HG03064 (cell line): ENCODE measurements around the gene FAM83C.

Experiments used
- ATAC-seq: cut with Tn5 transposase; IDR thresholded peaks from one replicate; pipeline ENCODE4 v1.9.1; 2021; ENCODE audit warnings: low read depth; ENCODE audit not compliant: unreplicated experiment

The FAM83C gene

GRCh38 chr20:35240811-35241293 is 51.4 kb downstream of the FAM83C start:
- ATAC-seq: no peak

DNA sequence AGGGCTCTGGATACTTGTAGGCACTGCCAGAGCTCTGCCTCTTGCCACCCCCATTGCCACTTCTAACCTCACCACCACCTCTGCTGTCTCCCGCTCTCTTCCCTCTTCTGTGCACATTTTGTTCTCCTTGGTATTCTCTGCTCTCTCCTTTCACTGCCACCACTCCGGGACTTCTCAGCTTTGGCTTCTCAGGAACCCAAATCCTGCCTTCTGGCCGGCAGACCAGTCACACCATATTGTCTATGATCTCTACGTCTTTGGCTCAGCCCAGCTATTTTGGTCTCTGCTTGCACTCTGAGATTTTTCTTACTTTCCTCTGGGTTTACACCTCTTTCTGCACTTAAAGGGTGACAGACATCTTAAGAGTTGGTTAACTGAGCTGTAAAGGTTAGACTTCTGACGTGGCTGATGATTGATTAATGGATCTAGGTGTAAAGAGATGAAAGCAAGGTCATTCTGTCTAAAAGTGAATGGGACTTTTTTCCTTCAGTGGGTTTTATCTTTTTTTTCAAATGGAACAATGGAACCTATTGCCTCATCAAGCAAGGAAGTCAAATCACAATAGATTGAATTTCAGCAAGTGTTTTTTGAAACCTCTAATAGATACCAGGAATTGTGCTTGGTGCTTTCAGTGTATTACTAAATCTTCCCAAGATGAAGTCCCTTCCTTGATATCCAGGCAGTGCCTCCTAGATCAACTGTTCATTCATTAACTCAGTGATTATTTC is 52.0 kb downstream of the FAM83C start:
- ATAC-seq: no peak

GRCh38 chr20:35238735-35239134 is 53.5 kb downstream of the FAM83C start:
- ATAC-seq: no peak

DNA sequence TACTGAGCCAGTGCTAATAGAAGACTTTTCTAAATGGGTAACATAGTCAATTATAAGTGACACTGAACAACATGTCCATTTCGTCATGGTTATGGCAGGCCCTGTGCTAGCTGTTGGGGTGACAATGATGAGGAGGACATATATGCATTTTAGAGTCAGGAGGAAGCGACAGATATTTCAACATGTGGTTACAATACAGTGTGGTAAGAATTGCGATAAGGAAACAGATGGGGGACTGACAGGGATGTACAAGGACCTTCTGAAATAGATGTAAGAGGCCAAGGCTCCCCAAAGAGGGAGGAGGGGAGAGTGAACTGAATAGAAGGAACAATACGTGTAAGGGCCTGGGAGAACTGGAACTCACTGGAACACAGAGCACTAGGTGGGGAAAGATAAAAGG is 54.1 kb downstream of the FAM83C start:
- no peak for ATAC-seq

GRCh38 chr20:35237486-35237885 is 54.7 kb downstream of the FAM83C start:
- ATAC-seq: no peak

DNA sequence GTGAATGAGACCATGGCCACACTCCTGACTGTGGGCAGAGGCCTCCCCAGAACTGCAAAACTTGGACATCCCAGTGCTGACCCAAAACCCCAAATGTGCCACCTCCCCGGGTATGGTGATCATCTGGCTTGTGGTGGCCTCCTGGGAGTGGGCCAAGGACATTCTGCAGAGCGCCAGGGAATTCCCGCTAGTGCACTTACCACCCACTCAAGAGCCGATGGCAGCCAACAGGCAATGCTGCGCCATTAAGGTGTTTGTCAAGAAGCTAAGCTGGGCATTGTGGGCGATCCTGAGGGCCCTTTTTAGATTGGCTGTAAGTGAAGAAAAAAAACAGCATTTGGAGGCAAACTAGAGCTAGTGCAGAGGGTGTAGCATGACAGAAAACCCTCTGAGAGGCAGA is 56.3 kb downstream of the FAM83C start:
- ATAC-seq: no peak
